Panc1 (cell line): ENCODE data around the gene DCAF6. TPM values are rescaled to one million over a fixed set of nuclear protein-coding genes. Genes with fewer than 3 reads are reported as not detected.

Experiments used
- ATAC-seq: fragments of 200-7000 bp; cut with Tn5 transposase; 2 replicates; pipeline ENCODE4 v1.9.1; 2020; ENCODE audit warnings: mild to moderate bottlenecking, moderate library complexity
- BruUV-seq: library from RNA; stranded (reverse); fragments of 400-500 nt; replicated peaks from 2 replicates; lab custom pipeline; 2021; lab: Mats Ljungman, UMichigan
- CTCF ChIA-PET: fragments of 300-600 bp; sonication (Branson Sonifier 250); formaldehyde crosslinking; loops from one replicate; lab custom pipeline; 2022; ENCODE audit warnings: antibody characterized with exemption; lab: Charles Lee
- POLR2A ChIA-PET: fragments of 300-600 bp; sonication (Branson Sonifier 250); formaldehyde crosslinking; loops from one replicate; lab custom pipeline; 2022; ENCODE audit warnings: antibody characterized with exemption; lab: Charles Lee
- DNase-seq: peaks from one replicate; pipeline ENCODE4 v3.0.0-alpha.2; 2010; ENCODE audit warnings: low read depth, low spot score
- H3K27ac ChIP-seq: 2 replicates; pipeline ENCODE4 v1.5.1; 2011; ENCODE audit warnings: mild to moderate bottlenecking, low read length, inconsistent platforms
- H3K27me3 ChIP-seq: fragments of 200-500 bp; sonication (Bioruptor generic); 2 replicates; pipeline ENCODE4 v1.6.0; 2014; ENCODE audit warnings: low read length, inconsistent platforms; ENCODE audit not compliant: control insufficient read depth, insufficient read depth
- H3K36me3 ChIP-seq: fragments of 200-500 bp; sonication (Bioruptor generic); 2 replicates; pipeline ENCODE4 v1.5.1; 2014; ENCODE audit warnings: inconsistent platforms, mild to moderate bottlenecking, low read length, moderate library complexity; ENCODE audit not compliant: control insufficient read depth, insufficient read depth
- H3K4me1 ChIP-seq: 2 replicates; pipeline ENCODE4 v1.5.1; 2011; ENCODE audit warnings: inconsistent platforms, mild to moderate bottlenecking, low read length, moderate library complexity; ENCODE audit not compliant: control insufficient read depth, insufficient read depth
- H3K4me3 ChIP-seq, 2 experiments: 2 replicates each; pipeline ENCODE4 v1.5.1; 2011 to 2012; ENCODE audit warnings: low read depth in 2 of 2, low read length in 2 of 2, mild to moderate bottlenecking in 2 of 2, inconsistent platforms in 1 of 2, moderate library complexity in 1 of 2
- H3K9me3 ChIP-seq: fragments of 200-500 bp; sonication (Bioruptor generic); 2 replicates; pipeline ENCODE4 v1.5.1; 2014; ENCODE audit warnings: low read depth, mild to moderate bottlenecking, inconsistent platforms, low read length, moderate library complexity; ENCODE audit not compliant: control insufficient read depth, insufficient read depth
- POLR2AphosphoS5 ChIP-seq: IDR thresholded peaks from 2 replicates; pipeline ENCODE4 v1.6.1; 2012; ENCODE audit warnings: mild to moderate bottlenecking, low read depth, low read length, moderate library complexity
- SIN3A ChIP-seq: IDR thresholded peaks from 2 replicates; pipeline ENCODE4 v1.6.1; 2012; ENCODE audit warnings: low read depth, mild to moderate bottlenecking, low read length, moderate library complexity, borderline replicate concordance; ENCODE audit not compliant: insufficient read depth
- TCF7L2 ChIP-seq: IDR thresholded peaks from 2 replicates; pipeline ENCODE4 v1.6.1; 2011; ENCODE audit warnings: mild to moderate bottlenecking, low read depth, low read length, inconsistent platforms
- in situ Hi-C: cut with HindIII; loops from 2 replicates; pipeline ENCODE4 v1.10.0; 2016; ENCODE audit warnings: low sequenced_read_pairs, low pct_unique_long_range_greater_than_20kb
- intact Hi-C: fragments of 100-400 bp; cut with micrococcal nuclease; formaldehyde crosslinking; loops from one replicate; pipeline ENCODE4 v1.10.0; 2022; ENCODE audit not compliant: unreplicated experiment
- total RNA-seq: library from RNA; stranded (reverse); gene quantifications from one replicate; pipeline ENCODE4 v1.2.1, GENCODE V29; 2021; ENCODE audit not compliant: unreplicated experiment
- TF ChIP-seq, protein P1 (sequence below), 2 experiments: IDR thresholded peaks; 2 replicates each; pipeline ENCODE4 v1.6.1; 2011 to 2012; ENCODE audit warnings: low read depth in 2 of 2, control low read depth in 1 of 2, low read length in 1 of 2, mild to moderate bottlenecking in 1 of 2, moderate library complexity in 1 of 2; ENCODE audit not compliant: insufficient read depth in 1 of 2
- TF ChIP-seq, protein P2 (sequence below): fragments of 450-650 bp; IDR thresholded peaks from 2 replicates; pipeline ENCODE4 v1.5.1; 2017; ENCODE audit warnings: mild to moderate bottlenecking

The DCAF6 gene
- total RNA-seq, 1 experiment from 2014 or later: 67.7 TPM

DNA sequence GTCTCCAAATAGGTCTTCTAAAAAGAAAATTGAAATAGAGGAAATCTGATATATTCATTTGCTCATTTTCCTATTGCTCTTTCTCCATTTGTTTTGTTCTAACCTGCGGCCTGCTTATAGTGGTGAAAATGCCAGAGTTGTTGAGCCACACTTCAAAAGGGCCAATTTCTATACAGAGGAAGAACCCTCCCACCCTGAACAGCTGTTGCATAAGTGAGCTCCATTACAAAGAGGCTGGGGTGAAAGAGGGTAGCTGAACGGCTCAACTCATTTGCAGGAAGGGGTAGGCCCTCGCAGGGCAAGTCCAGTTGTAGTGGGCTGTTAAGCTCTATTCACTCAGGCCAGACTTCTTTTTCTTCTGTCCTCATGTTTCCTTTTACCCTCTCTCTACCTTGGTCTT, 31.3 kb upstream of the DCAF6 start:
- intact Hi-C loops: no loop called here
- CTCF ChIA-PET: no interaction called here
- ATAC-seq: no peak

DNA sequence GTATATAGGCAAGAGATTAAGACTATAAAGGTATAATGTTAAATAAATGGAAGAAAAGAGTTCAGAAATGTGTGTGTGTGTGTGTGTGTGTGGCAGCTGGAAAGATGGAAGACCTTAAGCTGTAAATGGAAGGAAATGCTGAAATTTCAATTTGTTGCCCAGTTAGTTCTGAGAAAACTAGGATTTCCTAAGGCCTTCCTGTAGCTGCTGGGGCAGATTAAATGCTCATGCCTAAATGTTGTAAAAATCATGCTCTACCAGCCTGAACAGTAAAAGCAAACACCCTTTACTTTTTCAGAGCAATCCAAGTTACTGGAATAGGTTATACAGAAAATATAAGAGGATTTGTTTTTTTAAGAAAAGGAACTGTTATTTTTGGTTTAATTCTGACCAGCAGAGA, 30.8 kb upstream of the DCAF6 start:
- ATAC-seq: no peak

More for the DNA sequence above, 31.3 kb upstream of the DCAF6 start:
- no peak for TF ChIP-seq SIN3A
- TF ChIP-seq, protein P1, sequence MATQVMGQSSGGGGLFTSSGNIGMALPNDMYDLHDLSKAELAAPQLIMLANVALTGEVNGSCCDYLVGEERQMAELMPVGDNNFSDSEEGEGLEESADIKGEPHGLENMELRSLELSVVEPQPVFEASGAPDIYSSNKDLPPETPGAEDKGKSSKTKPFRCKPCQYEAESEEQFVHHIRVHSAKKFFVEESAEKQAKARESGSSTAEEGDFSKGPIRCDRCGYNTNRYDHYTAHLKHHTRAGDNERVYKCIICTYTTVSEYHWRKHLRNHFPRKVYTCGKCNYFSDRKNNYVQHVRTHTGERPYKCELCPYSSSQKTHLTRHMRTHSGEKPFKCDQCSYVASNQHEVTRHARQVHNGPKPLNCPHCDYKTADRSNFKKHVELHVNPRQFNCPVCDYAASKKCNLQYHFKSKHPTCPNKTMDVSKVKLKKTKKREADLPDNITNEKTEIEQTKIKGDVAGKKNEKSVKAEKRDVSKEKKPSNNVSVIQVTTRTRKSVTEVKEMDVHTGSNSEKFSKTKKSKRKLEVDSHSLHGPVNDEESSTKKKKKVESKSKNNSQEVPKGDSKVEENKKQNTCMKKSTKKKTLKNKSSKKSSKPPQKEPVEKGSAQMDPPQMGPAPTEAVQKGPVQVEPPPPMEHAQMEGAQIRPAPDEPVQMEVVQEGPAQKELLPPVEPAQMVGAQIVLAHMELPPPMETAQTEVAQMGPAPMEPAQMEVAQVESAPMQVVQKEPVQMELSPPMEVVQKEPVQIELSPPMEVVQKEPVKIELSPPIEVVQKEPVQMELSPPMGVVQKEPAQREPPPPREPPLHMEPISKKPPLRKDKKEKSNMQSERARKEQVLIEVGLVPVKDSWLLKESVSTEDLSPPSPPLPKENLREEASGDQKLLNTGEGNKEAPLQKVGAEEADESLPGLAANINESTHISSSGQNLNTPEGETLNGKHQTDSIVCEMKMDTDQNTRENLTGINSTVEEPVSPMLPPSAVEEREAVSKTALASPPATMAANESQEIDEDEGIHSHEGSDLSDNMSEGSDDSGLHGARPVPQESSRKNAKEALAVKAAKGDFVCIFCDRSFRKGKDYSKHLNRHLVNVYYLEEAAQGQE (IDR thresholded peaks at IDR 0.05; ENCODE audit: insufficient read depth in 1 of 2, low read depth in 2 of 2, low read length in 1 of 2): no peak
- TF ChIP-seq, protein P2, sequence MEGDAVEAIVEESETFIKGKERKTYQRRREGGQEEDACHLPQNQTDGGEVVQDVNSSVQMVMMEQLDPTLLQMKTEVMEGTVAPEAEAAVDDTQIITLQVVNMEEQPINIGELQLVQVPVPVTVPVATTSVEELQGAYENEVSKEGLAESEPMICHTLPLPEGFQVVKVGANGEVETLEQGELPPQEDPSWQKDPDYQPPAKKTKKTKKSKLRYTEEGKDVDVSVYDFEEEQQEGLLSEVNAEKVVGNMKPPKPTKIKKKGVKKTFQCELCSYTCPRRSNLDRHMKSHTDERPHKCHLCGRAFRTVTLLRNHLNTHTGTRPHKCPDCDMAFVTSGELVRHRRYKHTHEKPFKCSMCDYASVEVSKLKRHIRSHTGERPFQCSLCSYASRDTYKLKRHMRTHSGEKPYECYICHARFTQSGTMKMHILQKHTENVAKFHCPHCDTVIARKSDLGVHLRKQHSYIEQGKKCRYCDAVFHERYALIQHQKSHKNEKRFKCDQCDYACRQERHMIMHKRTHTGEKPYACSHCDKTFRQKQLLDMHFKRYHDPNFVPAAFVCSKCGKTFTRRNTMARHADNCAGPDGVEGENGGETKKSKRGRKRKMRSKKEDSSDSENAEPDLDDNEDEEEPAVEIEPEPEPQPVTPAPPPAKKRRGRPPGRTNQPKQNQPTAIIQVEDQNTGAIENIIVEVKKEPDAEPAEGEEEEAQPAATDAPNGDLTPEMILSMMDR: no peak
- TF ChIP-seq POLR2AphosphoS5: no peak
- no peak for TF ChIP-seq TCF7L2
- no peak for DNase-seq
- Histone ChIP-seq H3K4me1 (no peaks in the 10 kb centered on the region), H3K4me3 (no peak overlapping the region), H3K27me3 (no peaks in the 10 kb centered on the region), H3K27ac (no peak overlapping the region), H3K9me3 (peaks cover 11% of the 10 kb centered on the region; the same call in 1 of the 2 replicates), H3K36me3 (no peaks in the 10 kb centered on the region)
- in situ Hi-C loops: no loop called here
- no TSS peak for BruUV-seq
- POLR2A ChIA-PET: no interaction called here

More for the DNA sequence above, 30.8 kb upstream of the DCAF6 start:
- ChIA-PET CTCF (no interaction called here), POLR2A (no interaction called here)
- Histone ChIP-seq H3K36me3 (no peaks in the 10 kb centered on the region), H3K9me3 (peaks cover 11% of the 10 kb centered on the region; the same call in 1 of the 2 replicates), H3K4me3 (no peak overlapping the region), H3K4me1 (no peaks in the 10 kb centered on the region), H3K27ac (no peak overlapping the region), H3K27me3 (no peaks in the 10 kb centered on the region)
- BruUV-seq: no TSS peak
- no peak for DNase-seq
- in situ Hi-C loops: no loop called here
- TF ChIP-seq, protein P2: no peak
- no peak for TF ChIP-seq POLR2AphosphoS5
- TF ChIP-seq, protein P1 (IDR thresholded peaks at IDR 0.05; ENCODE audit: insufficient read depth in 1 of 2, low read depth in 2 of 2, low read length in 1 of 2): no peak
- TF ChIP-seq SIN3A: no peak
- no peak for TF ChIP-seq TCF7L2
- intact Hi-C loops: no loop called here
